Activated T-cell treated with anti-CD3 and anti-CD28 coated beads for 48 hours (primary cell): ENCODE results near the gene ADM5.
"Not testable (repeated sequence)": the region's sequence is repeated elsewhere in the genome, so short reads cannot be mapped to it uniquely, and the experiment has no call there.

ENCODE experiments used
- DNase-seq: peaks from one replicate; pipeline ENCODE4 v3.0.0-alpha.2; 2020; ENCODE audit warnings: low read depth

Gene ADM5

DNA sequence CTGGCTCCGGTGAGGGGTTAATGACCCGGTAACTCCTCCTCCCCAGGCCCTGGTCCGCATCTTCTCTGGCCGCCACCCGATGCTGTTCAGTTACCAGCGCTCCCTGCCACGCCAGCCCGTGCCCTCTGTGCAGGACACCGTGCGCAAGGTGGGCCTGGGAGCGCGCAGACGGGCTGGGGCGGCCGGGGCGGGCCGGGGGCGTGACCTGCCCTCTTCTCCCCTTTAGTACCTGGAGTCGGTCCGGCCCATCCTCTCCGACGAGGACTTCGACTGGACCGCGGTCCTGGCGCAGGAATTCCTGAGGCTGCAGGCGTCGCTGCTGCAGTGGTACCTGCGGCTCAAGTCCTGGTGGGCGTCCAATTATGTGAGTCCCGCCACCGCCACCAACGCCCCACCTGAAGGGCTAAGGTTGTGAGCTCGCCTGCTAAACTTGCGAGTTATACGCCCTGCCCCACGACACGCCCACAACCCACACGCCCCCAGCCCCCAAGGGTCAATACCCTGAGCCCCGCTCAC is 11.9 kb downstream of the ADM5 start:
- DNase-seq = no peak

DNA sequence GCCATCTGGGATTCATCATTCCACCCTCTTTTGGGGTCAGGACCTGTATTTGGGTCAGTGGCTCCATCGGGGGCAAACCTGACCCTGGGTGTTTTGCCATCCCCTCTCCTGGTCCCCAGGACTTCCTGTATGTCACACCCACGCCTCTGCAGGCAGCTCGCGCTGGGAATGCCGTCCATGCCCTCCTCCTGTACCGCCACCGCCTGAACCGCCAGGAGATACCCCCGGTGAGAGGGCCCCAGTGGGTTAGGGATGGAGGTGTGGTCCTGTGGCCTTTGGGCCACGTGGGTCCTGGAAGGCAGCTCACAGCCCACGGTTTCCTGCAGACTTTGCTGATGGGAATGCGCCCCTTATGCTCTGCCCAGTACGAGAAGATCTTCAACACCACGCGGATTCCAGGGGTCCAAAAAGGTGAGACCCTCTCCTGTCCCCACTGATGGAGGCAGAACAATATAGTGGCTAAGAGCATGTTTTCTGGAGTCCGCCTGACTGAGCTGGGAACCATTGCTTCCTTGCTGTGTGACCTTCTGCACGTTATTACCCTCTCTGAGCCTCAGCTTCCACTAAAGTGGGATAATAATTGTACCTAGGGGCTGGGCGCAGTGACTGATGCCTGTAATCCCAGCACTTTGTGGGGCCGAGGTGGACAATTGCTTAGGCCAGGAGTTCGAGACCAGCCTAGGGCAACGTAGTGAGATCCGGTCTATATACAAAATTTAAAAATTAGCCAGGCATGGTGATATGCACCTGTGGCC is 15.7 kb downstream of the ADM5 start:
- DNase-seq = no peak

DNA sequence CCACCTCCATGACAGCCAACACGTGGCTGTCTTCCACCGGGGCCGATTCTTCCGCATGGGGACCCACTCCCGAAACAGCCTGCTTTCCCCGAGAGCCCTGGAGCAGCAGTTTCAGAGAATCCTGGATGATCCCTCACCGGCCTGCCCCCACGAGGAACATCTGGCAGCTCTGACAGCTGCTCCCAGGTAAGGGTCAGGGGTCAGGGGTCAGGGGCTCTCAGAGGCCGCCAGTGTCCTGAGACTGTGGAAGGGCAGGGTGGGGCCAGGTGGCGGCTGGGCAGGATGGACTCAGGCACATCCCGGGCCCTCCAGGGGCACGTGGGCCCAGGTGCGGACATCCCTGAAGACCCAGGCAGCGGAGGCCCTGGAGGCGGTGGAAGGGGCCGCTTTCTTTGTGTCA is 16.5 kb downstream of the ADM5 start:
- no peak for DNase-seq

DNA sequence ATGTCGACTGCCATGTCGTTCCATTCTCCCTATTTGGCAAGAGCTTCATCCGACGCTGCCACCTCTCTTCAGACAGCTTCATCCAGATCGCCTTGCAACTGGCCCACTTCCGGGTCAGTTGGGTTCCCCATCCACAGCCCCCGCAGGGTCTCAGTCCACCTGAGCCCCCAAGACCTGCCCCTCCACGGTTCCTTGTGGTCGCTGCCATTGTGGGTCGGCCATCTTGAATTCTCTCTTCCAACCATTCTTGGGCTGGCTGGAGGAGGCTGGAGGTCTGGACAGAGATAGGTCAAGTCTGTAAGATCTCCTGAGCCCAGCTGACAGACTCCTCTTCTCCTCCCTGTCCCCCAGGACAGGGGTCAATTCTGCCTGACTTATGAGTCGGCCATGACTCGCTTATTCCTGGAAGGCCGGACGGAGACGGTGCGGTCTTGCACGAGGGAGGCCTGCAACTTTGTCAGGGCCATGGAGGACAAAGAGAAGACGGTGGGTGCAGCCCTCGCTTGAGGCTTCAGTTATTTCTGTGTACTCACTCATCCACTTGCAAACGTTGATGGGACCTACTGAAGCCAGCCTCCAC is 21.1 kb downstream of the ADM5 start:
- DNase-seq = no peak

DNA sequence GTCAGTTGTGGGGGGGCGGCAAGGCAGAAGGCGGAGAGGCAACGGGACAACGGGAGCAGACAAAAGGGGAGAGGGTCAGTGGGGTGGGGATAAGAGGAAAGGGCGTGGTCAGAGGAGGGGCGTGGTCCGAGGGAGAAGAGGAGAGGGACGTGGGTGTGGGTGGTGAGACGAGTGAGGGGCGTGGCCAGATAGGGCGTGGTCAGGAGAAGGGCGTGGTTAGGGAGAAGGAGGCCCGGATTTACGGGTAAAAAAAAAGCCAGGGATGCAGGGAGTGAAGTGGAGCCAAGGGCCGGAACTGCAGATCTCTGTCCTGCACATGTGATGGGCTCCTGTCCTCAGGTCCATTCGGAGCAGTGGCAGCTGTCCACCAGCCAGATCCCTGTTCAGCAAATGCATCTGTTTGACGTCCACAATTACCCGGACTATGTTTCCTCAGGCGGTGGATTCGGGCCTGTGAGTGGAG is 23.0 kb downstream of the ADM5 start:
- DNase-seq = no peak

DNA sequence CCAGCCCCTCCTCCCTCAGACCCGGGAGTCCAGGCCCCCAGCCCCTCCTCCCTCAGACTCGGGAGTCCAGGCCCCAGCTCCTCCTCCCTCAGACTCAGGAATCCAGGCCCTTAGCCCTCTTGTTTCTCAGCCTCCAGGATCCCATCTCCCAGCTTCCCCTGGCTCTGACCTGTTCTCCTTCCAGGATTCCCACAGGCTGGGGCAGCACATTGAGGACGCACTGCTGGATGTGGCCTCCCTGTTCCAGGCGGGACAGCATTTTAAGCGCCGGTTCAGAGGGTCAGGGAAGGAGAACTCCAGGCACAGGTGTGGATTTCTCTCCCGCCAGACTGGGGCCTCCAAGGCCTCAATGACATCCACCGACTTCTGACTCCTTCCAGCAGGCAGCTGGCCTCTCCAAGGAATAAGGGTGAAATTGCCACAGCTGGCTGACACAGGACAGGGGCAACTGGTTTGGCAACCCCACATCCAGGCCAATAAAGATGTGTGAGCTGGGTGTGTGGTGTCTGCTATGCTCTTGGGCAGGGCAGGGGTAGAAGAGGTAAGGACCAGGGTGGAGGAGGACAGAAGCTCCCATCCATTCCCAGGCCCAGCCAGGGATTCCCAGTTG is 23.9 kb downstream of the ADM5 start:
- DNase-seq = no peak

DNA sequence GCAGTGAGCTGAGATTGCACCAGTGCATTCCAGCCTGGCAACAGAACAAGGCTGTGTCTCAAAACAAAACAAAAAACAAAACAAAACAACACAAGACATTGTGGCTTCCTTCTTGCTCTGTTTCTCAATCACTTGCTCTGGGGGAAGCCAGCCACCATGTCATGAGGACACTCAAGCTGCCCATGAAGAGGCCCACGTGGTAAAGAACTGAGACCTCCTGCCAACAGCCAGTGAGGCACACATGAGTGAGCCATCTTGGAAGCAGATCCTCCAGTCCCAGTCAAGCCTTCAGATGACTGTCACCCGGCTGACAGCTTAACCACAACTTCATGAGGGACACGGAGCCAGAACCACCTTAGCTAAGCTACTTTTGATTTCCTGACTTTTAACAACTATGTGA is 26.8 kb downstream of the ADM5 start:
- DNase-seq = no peak

DNA sequence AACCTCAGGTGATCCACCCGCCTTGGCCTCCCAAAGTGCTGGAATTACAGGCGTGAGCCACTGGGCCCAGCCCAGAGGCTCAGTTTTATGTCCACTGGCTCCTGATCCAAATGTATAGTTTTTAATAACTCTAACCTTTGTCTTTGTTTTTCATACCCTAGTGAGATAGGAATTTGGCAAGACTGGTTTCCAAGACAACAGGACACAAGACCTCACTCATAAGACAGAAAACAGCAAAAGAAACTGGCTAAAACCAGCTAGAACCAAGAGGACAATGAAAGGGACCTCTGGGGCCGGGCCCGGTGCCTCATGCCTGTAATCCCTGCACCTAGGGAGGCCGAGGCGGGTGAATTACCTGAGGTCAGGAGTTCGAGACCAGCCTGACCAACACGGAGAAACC is 29.1 kb downstream of the ADM5 start:
- DNase-seq = no peak

DNA sequence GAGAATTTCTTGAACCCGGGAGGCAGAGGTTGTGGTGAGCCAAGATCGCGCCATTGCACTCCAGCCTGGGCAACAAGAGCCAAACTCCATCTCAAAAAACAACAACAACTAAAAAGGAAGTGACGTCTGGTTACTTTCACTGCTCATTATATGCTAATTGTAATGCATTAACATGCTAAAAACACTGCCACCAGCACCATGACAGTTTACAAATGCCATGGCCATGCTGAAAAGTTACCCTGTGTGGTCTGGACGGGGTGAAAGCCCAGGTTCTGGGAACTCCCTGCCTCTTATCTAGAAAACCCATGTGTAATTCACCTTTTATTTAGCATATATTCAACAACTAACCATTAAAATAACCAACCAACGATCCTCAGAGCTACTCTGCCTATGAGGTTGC is 29.6 kb downstream of the ADM5 start:
- no peak for DNase-seq

DNA sequence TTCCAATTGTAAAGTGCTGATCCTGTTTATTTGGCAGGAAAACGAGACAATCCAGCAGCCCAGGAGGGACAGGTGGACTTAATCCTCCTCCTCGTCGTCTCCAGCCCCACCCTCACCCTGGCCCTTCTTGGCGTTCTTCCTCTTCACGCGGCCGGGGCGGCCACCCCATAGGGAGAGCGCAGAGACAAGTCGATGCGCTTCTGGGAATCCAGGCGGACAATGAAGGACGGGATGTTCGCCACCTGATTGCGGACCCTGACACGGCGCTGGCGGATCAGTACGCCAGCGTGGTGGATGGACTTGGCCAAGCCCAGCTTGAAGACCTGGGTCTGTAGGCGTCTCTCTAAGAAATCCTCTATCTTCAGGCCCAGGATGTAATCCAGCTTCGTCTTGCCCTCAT is 30.0 kb downstream of the ADM5 start:
- DNase-seq = not testable (repeated sequence)

DNA sequence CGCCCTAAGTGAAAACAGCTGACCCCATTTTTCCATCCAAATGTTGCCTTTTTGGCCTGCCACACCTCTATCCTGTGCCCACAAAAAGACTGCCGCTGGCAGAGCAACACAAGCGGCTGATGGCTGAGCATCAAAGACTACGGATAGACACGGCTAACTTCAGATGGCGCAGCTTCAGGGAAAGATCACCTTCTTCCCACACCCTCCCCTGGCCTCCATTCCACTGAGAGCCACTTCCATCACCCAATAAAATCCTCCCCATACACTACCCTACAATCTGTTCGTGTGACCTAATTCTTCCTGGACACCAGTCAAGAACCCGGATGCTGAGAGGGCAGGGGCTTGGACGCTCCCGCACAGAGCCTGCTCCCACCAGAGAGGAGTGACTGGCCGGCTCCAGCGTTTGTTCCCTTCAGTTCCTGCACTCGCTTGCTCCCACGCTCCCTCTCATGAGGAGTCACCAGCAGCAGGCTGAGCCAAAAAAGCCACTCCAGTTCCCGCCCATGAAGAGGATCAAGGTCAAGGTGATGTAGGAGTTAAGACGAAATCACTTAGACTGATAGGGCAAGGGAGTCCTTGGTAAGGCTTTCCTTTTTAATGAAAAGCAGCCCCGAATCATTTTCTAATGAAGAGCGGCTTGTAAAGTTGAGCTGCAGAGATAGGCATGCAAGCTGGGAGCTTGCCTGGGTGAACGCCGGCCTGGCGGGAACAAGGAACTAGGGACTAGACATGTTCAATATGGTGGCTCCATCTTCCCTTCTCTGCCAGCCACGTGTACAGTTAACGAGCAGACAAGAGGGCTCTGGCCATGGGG is 38.0 kb downstream of the ADM5 start:
- no peak for DNase-seq

DNA sequence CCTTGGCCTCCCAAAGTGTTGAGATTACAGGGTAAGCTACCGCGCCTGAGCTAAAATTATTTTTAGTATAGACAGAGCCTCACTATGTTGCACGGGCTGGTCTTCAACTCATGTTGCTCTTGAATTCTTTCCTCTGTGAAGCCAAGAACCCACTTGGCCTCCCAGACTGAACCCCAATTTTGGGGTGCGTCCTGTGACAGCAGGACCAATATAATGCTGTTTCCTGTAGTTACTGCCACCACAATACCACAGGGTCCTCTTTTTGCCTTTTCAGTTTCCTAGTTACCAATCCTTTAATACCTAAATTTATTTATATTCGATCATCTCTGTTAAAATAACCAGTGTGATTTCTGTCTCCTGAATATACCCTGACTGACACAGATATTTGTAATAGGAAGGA is 40.8 kb downstream of the ADM5 start:
- DNase-seq = no peak

DNA sequence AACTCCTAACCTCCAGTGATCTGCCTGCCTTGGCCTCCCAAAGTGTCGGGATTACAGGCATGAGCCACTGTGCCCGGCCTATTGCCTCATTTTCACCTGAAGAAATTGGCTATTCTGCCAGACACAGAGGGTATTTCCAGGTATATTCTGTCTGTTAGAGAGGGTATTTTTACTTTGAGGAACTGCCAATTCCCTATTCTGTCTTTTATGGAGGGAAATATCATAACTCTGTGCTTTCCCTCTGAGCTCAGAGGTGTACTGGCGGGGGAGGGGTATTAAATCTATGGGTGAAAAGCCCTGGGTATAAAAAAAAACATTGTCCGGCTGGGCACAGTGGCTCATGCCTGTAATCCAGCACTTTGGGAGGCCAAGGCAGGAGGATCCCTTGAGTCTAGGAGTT is 48.9 kb downstream of the ADM5 start:
- DNase-seq = no peak

DNA sequence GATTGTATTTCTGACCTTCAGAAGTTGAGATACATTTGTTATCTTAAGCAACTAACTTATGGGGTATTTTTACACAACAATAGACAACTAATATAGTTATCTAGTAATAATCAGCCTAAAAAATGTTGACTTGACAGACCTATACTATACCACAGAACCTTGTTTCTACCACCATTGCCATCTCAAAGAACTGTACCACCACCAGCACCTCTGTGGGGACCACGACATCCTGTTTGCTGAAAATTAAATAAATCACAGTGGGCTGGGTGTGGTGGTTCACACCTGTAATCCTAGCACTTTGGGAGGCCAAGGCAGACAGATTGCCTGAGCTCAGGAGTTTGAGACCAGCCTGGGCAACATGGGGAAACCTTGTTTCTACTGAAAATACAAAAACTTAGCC is 49.7 kb downstream of the ADM5 start:
- no peak for DNase-seq

DNA sequence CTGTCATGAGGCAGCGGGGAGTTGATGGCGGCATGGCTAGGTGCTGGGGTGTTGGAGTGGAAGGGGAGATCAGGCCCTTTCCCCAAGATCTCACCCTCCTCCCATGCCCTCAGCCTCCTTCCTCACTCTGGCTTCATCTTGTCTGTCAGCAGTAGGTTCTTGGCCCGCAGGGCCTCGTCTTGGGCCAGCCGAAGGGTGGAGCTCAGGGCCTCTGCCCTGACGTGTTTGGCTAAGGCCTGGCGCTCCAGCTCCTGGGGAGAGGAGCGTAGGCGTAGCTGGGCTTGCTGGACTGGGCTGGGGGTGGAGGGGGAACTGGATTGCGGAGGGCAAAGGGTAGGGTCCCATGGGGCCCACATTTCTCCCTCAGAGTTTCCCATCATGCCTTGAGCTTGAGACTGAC is 50.5 kb downstream of the ADM5 start:
- no peak for DNase-seq
